ENCODE results near the gene C2orf72. TPM values are rescaled to one million over a fixed set of nuclear protein-coding genes. Genes with fewer than 3 reads are reported as not detected.

C2orf72 gene
- total and polyA plus RNA-seq, 2 of the 13 experiments (the other 11 are each of a cell fraction or from before 2014, with no cell fraction given) = 147 to 203 TPM

GRCh38 chr2:231039821-231040364 is 2.6 kb downstream of the C2orf72 start (continued):
- peak; percentile 15; the same call in 1 of the 2 replicates for TF ChIP-seq LCORL (IDR thresholded peaks at IDR 0.05)
- peak; percentile 76; the same call in 1 of the 2 replicates for TF ChIP-seq LCORL (CRISPR knock-in tag; IDR thresholded peaks at IDR 0.05)
- TF ChIP-seq FOXP4 (CRISPR knock-in tag; IDR thresholded peaks at IDR 0.05) = peak; percentile 39; the same call in 1 of the 2 replicates
- no peak for TF ChIP-seq STAT5B (CRISPR knock-in tag; IDR thresholded peaks at IDR 0.05)
- no peak for TF ChIP-seq MXI1 (IDR thresholded peaks at IDR 0.05; ENCODE audit: borderline replicate concordance, low read depth, low read length)
- no peak for TF ChIP-seq REL (CRISPR knock-in tag; conservative IDR thresholded peaks at IDR 0.05)
- no peak for TF ChIP-seq SIN3A (IDR thresholded peaks at IDR 0.05; ENCODE audit: borderline replicate concordance, low read depth, low read length)
- peak; percentile 50; the same call in 1 of the 2 replicates for TF ChIP-seq ZNF501 (CRISPR knock-in tag; IDR thresholded peaks at IDR 0.05)
- TF ChIP-seq AKAP8 (CRISPR knock-in tag; IDR thresholded peaks at IDR 0.05) = peak; percentile 84
- TF ChIP-seq SCMH1 (CRISPR knock-in tag; IDR thresholded peaks at IDR 0.05; ENCODE audit: borderline replicate concordance) = no peak
- TF ChIP-seq POLR2G (IDR thresholded peaks at IDR 0.05; ENCODE audit: low read depth, low read length) = no peak
- peak; percentile 78; the same call in 1 of the 2 replicates for TF ChIP-seq RXRA (CRISPR knock-in tag; IDR thresholded peaks at IDR 0.05)
- no peak for TF ChIP-seq PHF5A (CRISPR knock-in tag; IDR thresholded peaks at IDR 0.05; ENCODE audit: low read depth, unreplicated experiment)
- no peak for TF ChIP-seq MEIS1 (CRISPR knock-in tag; IDR thresholded peaks at IDR 0.05; ENCODE audit: borderline replicate concordance)
- no peak for TF ChIP-seq CCDC6 (CRISPR knock-in tag; IDR thresholded peaks at IDR 0.05)
- TF ChIP-seq ZNF784 (CRISPR knock-in tag; IDR thresholded peaks at IDR 0.05; ENCODE audit: borderline replicate concordance) = no peak
- TF ChIP-seq HNRNPUL1 (IDR thresholded peaks at IDR 0.05; ENCODE audit: low read depth, low read length) = no peak
- no peak for TF ChIP-seq ZBTB7A (CRISPR knock-in tag; IDR thresholded peaks at IDR 0.05)
- no peak for TF ChIP-seq ZNF598 (CRISPR knock-in tag; IDR thresholded peaks at IDR 0.05; ENCODE audit: borderline replicate concordance)
- TF ChIP-seq ZFP41 (CRISPR knock-in tag; IDR thresholded peaks at IDR 0.05; ENCODE audit: borderline replicate concordance) = no peak
- TF ChIP-seq ZNF296 (CRISPR knock-in tag; conservative IDR thresholded peaks at IDR 0.05) = no peak
- TF ChIP-seq KDM5B (CRISPR knock-in tag; IDR thresholded peaks at IDR 0.05; ENCODE audit: borderline replicate concordance) = no peak
- TF ChIP-seq ZNF772 (CRISPR knock-in tag; IDR thresholded peaks at IDR 0.05) = no peak
- no peak for TF ChIP-seq RERE (CRISPR knock-in tag; IDR thresholded peaks at IDR 0.05; ENCODE audit: low read depth)

Data from HepG2 (cell line).